ENCODE results near the gene ATXN1. TPM values are rescaled to one million over a fixed set of nuclear protein-coding genes. Genes with fewer than 3 reads are reported as not detected.

ATXN1 gene
- total RNA-seq, 1 donor, result 45.3 TPM

DNA sequence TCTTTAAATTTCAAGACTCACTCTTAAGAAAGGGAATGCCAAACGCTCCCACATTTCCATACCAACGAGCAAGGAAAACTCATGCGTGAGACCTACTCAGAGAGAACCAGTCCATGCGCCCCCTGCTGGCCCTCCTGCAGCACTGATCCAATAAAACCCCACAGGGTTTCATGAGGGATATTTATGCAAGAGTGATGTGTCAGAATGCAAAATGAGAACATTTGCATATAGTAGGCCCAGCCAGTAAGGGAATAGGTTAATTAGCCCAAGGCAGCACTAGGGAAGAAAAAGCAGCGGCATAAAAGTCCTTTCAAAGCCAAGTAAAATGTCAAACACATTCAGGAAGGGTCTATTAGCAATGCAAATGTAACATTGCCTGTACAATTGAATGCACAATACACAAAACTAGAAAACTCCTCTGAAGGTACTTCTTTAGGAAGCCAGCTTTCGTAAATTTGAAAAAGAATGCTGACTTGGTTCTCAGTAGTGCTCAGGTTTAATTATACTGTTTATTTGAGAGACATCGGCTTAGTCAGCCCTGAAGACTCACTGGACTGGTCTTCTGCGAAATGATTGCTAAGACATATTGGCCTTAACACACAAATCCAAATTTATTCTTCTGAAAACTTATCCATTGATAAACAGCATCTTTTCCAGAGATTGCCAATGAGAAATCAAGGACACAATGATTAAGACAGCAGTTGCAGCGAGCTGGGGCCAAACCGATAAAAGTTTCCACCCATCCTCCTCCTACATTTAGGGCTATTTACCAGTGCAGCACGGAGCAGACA, 429.7 kb downstream of the ATXN1 start:
- TF ChIP-seq, protein P1, sequence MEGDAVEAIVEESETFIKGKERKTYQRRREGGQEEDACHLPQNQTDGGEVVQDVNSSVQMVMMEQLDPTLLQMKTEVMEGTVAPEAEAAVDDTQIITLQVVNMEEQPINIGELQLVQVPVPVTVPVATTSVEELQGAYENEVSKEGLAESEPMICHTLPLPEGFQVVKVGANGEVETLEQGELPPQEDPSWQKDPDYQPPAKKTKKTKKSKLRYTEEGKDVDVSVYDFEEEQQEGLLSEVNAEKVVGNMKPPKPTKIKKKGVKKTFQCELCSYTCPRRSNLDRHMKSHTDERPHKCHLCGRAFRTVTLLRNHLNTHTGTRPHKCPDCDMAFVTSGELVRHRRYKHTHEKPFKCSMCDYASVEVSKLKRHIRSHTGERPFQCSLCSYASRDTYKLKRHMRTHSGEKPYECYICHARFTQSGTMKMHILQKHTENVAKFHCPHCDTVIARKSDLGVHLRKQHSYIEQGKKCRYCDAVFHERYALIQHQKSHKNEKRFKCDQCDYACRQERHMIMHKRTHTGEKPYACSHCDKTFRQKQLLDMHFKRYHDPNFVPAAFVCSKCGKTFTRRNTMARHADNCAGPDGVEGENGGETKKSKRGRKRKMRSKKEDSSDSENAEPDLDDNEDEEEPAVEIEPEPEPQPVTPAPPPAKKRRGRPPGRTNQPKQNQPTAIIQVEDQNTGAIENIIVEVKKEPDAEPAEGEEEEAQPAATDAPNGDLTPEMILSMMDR (IDR thresholded peaks at IDR 0.05; ENCODE audit: insufficient read depth, low read depth, low read length), result peak; percentile 96
- H3K4me3 ChIP-seq (ENCODE audit: low read depth, low read length), result no peak overlapping the region
- DNase-seq (ENCODE audit: low read depth), result peak; percentile 86

DNA sequence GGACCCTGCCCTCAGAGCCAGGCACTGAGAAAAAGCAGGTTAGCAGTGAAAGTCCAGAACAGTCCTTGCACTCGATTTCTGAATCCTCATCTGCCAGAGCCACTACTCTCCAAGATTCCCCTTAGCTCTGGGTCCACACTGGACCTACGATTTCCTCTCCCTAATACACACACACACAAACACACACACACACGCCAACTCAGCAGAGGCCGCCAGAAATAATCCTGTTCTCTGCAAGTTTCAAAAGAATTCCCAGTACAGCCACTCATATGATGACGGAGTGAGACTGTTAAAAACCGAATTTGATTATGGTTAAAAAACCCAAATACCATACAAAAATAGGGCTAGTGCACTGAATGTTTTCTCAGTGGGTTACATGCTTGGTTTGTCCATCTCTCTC, 432.0 kb downstream of the ATXN1 start:
- no peak overlapping the region for H3K4me3 ChIP-seq (ENCODE audit: low read depth, low read length)
- DNase-seq (ENCODE audit: low read depth), result no peak
- TF ChIP-seq, protein P1 (IDR thresholded peaks at IDR 0.05; ENCODE audit: insufficient read depth, low read depth, low read length), result no peak

DNA sequence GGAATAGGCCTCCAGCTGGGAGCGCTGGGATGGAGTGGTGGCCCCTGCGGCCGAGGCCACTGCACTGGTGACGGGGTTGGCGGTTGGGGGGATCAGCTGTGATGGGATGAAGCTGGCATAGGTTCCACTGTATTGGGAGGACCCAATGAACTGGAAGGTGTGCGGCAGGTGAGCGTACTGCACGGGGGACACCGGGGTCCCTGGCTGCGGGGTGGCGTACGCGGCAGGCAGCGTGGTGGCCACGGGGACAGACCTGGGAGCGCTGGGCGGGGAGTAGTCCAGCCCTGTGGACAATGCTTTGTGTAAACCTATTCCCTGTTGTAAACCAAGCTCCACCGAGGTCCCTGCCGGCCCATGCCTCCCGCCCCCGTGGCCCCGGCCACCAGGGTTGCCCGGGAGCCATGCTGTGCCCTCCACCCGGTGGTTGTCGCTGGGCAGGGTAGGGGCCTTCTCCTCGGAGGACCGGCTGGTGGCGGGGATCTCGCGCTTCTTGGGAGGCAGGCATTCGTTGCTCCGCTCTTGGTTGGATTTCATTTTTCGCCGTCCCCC, 433.4 kb downstream of the ATXN1 start:
- DNase-seq (ENCODE audit: low read depth), result no peak
- TF ChIP-seq, protein P1 (IDR thresholded peaks at IDR 0.05; ENCODE audit: insufficient read depth, low read depth, low read length), result no peak
- H3K4me3 ChIP-seq (ENCODE audit: low read depth, low read length), result no peak overlapping the region

DNA sequence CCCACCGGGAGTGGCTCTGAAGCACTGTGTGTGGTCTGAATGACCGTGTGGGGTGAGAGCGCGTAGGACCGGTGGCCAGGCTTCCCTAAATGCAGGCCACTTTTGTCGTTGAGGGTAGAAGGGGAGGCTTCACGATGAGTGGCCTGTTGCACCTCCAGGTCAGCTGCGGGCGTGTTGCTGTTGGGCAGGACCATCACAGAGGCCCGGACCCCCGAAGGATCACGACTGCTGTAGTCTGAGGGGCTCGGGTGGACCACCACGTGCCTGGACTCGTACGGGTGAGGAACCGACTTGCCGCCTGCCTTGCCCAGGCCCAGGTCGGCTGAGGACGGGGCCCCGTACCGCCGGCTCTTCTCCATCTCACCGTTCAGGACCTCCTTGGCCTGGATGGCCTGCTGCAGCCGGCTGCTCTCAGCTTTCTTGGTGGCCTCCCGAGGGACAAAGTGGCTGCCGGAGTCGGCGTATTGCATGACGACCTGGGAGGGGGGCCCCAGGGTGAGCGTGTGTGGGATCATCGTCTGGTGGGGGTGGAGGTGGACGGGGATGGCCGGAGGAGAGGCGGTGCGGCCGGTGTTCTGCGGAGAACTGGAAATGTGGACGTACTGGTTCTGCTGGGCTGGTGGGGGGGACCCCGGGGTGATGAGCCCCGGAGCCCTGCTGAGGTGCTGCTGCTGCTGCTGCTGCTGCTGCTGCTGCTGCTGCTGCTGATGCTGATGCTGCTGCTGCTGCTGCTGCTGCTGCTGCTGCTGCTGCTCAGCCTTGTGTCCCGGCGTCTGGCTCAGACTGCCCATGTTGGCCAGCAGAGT, 434.1 kb downstream of the ATXN1 start:
- no peak overlapping the region for H3K4me3 ChIP-seq (ENCODE audit: low read depth, low read length)
- TF ChIP-seq, protein P1 (IDR thresholded peaks at IDR 0.05; ENCODE audit: insufficient read depth, low read depth, low read length), result no peak
- DNase-seq (ENCODE audit: low read depth), result no peak

DNA sequence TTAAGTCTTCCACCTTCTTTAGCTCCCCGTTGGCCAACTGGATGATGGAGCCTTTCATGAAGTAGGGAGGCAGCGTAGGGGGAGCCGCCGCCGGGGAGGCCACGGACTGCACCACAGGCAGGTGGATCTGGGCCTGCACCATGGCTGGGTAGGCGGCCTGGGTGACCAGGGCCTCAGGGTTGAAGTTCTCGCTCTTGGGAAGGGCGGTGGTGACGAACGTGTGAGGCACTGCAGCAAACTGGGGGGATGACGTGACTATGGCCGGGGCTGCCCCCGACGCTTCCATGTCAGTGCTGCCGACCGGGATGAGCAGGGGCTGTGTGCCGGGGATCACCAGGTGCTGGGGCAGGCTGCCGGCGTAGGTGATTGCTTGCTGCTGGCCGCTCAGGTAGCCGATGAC, 434.7 kb downstream of the ATXN1 start:
- TF ChIP-seq, protein P1 (IDR thresholded peaks at IDR 0.05; ENCODE audit: insufficient read depth, low read depth, low read length), result no peak
- no peak for DNase-seq (ENCODE audit: low read depth)
- H3K4me3 ChIP-seq (ENCODE audit: low read depth, low read length), result no peak overlapping the region

DNA sequence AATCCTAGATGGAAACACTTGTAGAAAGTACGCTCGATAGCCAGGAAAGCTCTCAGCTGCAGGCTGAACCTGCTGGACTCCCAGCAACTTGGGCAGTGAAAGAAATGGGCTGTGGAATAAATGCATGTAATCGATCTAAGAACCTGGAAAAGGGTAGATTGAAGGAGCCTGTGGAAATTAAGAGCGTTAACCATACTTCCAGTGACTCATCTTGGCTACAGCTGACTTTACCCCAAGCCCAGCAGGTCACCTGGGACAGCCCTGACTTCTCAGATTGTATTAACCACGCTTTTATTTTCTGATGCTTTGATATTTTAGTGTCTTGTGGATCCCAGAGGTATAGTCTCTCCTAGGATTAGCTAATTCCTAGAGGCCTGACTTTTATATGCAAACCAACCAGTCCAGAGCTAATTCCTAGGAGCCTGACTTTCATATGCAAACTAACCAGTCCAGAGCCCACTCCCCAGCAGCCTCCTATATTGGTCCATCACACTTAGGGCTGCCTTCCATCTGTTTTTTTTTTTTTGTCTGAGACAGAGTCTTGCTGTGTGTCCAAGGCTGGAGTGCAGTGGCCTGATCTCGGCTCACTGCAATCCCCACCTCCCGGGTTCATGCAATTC, 436.5 kb downstream of the ATXN1 start:
- TF ChIP-seq, protein P1 (IDR thresholded peaks at IDR 0.05; ENCODE audit: insufficient read depth, low read depth, low read length), result no peak
- H3K4me3 ChIP-seq (ENCODE audit: low read depth, low read length), result no peak overlapping the region
- no peak for DNase-seq (ENCODE audit: low read depth)
